GM12878 (cell line): ENCODE results near the gene SIK3. TPM values are rescaled to one million over a fixed set of nuclear protein-coding genes. Genes with fewer than 3 reads are reported as not detected.

Experiments used
- E2F4 ChIP-seq: IDR thresholded peaks from 2 replicates; pipeline ENCODE4 v1.6.1; 2012; ENCODE audit warnings: low read depth, low read length, improper control_type of control experiment
- EGR1 ChIP-seq, 2 experiments: IDR thresholded peaks; 1 replicate in 1 of 2; 2 replicates in 1 of 2; pipeline ENCODE4 v1.6.1; 2011 to 2012; ENCODE audit warnings: low read depth in 2 of 2, low read length in 2 of 2, borderline replicate concordance in 1 of 2, mild to moderate bottlenecking in 1 of 2, moderate library complexity in 1 of 2
- GABPA ChIP-seq: IDR thresholded peaks from 2 replicates; pipeline ENCODE4 v1.6.1; 2014; ENCODE audit warnings: antibody characterized with exemption, low read depth, mild to moderate bottlenecking, inconsistent platforms
- IRF3 ChIP-seq: fragments of 450-650 bp; IDR thresholded peaks from 2 replicates; pipeline ENCODE4 v1.6.1; 2014; ENCODE audit warnings: mild to moderate bottlenecking
- IRF4 ChIP-seq: IDR thresholded peaks from 2 replicates; pipeline ENCODE4 v1.6.1; 2011; ENCODE audit warnings: low read depth, low read length
- JUNB ChIP-seq: IDR thresholded peaks from 2 replicates; pipeline ENCODE4 v1.6.1; 2016; ENCODE audit warnings: antibody characterized with exemption, mild to moderate bottlenecking
- MAX ChIP-seq: IDR thresholded peaks from 2 replicates; pipeline ENCODE4 v1.6.1; 2012; ENCODE audit warnings: low read depth, low read length, improper control_type of control experiment
- MEF2A ChIP-seq: IDR thresholded peaks from 2 replicates; pipeline ENCODE4 v1.6.1; 2011; ENCODE audit warnings: low read depth, mild to moderate bottlenecking, low read length, moderate library complexity; ENCODE audit not compliant: insufficient read depth
- NR2C2 ChIP-seq: IDR thresholded peaks from 2 replicates; pipeline ENCODE4 v1.6.1; 2011; ENCODE audit warnings: borderline replicate concordance, low read depth; ENCODE audit not compliant: control insufficient read depth, insufficient read length
- REST ChIP-seq: IDR thresholded peaks from 2 replicates; pipeline ENCODE4 v1.6.1; 2012; ENCODE audit warnings: mild to moderate bottlenecking, low read depth, low read length
- RUNX3 ChIP-seq: IDR thresholded peaks from 2 replicates; pipeline ENCODE4 v1.6.1; 2012; ENCODE audit warnings: low read length, inconsistent platforms
- SMARCA5 ChIP-seq: fragments of 450-650 bp; IDR thresholded peaks from 2 replicates; pipeline ENCODE4 v1.6.1; 2017; ENCODE audit warnings: mild to moderate bottlenecking
- TARDBP ChIP-seq: IDR thresholded peaks from 2 replicates; pipeline ENCODE4 v1.6.1; 2016; ENCODE audit warnings: borderline replicate concordance
- WRNIP1 ChIP-seq: IDR thresholded peaks from 2 replicates; pipeline ENCODE4 v1.6.1; 2011; ENCODE audit warnings: low read depth, low read length, improper control_type of control experiment, borderline replicate concordance
- ZBTB33 ChIP-seq: fragments of 450-650 bp; IDR thresholded peaks from 2 replicates; pipeline ENCODE4 v1.6.1; 2017; ENCODE audit warnings: mild to moderate bottlenecking
- ZBTB4 ChIP-seq: fragments of 450-650 bp; formaldehyde crosslinking; IDR thresholded peaks from 2 replicates; pipeline ENCODE4 v1.4.0; 2022; ENCODE audit warnings: mild to moderate bottlenecking, moderate library complexity
- ZNF24 ChIP-seq: fragments of 450-650 bp; IDR thresholded peaks from 2 replicates; pipeline ENCODE4 v1.6.1; 2017; ENCODE audit warnings: antibody characterized with exemption, mild to moderate bottlenecking
- ZZZ3 ChIP-seq: IDR thresholded peaks from 2 replicates; pipeline ENCODE4 v1.6.1; 2011; ENCODE audit warnings: low read depth; ENCODE audit not compliant: control insufficient read depth, insufficient read length
- polyA plus RNA-seq, 11 experiments: library from polyadenylated mRNA; depleted of rRNA in 4 of 11; unstranded in 6 of 11; stranded (reverse) in 5 of 11; fragments of >200 nt; fragmentation: Nextera tagmentation in 4 of 11; fragmentation: Illumina TruSeq in 1 of 11; extraction: Ambion mirVana in 4 of 11; extraction: Trizol in 1 of 11; gene quantifications; 1 replicate in 1 of 11; 2 replicates in 10 of 11; pipeline versions ENCODE4 v1.2.1 to v1.2.3, GENCODE V29; 2011 to 2016; ENCODE audit warnings: inconsistent platforms in 2 of 11, missing spikeins in 2 of 11, low read depth in 1 of 11
- total RNA-seq, 4 experiments: library from RNA; depleted of rRNA in 3 of 4; stranded (reverse); fragments of >200 nt in 3 of 4; fragmentation: Illumina TruSeq in 1 of 4; extraction: Trizol in 1 of 4; gene quantifications; 2 replicates each; pipeline versions ENCODE4 v1.2.1 to v1.2.3, GENCODE V29; 2013 to 2021

SIK3 gene
- total and polyA plus RNA-seq, 10 of the 15 experiments (the other 5 are each of a cell fraction or from before 2014, with no cell fraction given): 2.5 to 31.9 (median 11.1) TPM

GRCh38 chr11:117096201-117096991, 1.8 kb downstream of the SIK3 start (continued):
- TF ChIP-seq ZBTB4 (CRISPR knock-in tag) (no peak), IRF3 (no peak), REST (no peak), IRF4 (peak; percentile 89), SMARCA5 (no peak), EGR1 (IDR thresholded peaks at IDR 0.05; ENCODE audit: borderline replicate concordance in 1 of 2, low read depth in 2 of 2, low read length in 2 of 2) (peak in 1 of 2 experiments; percentile 66; a peak in 1 of 3 replicates), ZBTB33 (no peak), E2F4 (no peak), JUNB (0 out of 2 replicates have a peak, but pooled peaks have one; percentile 6), ZZZ3 (no peak), GABPA (no peak), ZNF24 (no peak), WRNIP1 (no peak), NR2C2 (no peak), MEF2A (peak; percentile 32; the same call in 1 of the 2 replicates), MAX (no peak; the same call in 1 of the 2 replicates), TARDBP (no peak), RUNX3 (peak; percentile 92)
